Measurements from ENCODE around the gene SHC2. TPM values are rescaled to one million over a fixed set of nuclear protein-coding genes. Genes with fewer than 3 reads are reported as not detected.

Gene SHC2
- total and polyA plus RNA-seq, 9 of the 15 experiments (the other 6 are each of a cell fraction or from before 2014, with no cell fraction given): 0.14 to 0.36 (median 0.17) TPM; not detected in 5

DNA sequence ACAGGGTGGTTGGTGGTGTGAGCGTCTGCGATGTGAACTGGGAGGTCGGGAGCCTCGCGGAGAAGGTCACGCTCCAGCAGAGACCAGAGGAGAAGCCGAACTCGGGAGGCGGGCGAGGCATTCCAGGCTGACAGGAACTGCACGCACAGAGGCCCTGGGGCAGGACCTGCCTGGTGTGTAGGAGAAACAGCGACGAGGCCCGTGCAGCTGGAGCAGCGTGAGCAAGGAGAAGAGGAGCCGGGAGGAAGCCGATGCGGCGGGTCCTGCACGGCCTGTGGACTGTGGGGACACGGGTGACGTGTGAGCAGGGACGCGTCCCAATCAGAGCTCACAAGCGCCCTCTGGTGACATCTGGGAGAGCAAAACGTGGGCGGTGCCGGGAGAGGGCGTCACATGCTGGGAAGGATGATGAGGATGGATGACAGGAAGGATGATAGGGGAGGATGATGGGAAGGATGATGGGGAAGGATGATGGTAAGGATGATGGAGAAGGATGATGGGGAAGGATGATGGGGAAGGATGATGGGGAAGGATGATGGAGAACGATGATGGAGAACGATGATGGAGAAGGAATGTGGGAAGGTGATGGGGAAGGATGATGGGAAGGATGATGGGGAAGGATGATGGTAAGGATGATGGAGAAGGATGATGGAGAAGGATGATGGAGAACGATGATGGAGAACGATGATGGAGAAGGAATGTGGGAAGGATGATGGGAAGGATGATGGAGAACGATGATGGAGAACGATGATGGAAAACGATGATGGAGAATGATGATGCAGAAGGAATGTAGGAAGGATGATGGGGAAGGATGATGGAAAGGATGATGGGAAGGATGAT lies 19.4 kb upstream of the SHC2 start (continued):
- TF ChIP-seq, protein P1, sequence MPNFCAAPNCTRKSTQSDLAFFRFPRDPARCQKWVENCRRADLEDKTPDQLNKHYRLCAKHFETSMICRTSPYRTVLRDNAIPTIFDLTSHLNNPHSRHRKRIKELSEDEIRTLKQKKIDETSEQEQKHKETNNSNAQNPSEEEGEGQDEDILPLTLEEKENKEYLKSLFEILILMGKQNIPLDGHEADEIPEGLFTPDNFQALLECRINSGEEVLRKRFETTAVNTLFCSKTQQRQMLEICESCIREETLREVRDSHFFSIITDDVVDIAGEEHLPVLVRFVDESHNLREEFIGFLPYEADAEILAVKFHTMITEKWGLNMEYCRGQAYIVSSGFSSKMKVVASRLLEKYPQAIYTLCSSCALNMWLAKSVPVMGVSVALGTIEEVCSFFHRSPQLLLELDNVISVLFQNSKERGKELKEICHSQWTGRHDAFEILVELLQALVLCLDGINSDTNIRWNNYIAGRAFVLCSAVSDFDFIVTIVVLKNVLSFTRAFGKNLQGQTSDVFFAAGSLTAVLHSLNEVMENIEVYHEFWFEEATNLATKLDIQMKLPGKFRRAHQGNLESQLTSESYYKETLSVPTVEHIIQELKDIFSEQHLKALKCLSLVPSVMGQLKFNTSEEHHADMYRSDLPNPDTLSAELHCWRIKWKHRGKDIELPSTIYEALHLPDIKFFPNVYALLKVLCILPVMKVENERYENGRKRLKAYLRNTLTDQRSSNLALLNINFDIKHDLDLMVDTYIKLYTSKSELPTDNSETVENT (CRISPR knock-in tag; IDR thresholded peaks at IDR 0.05): no peak
- TF ChIP-seq ZNF79 (CRISPR knock-in tag; IDR thresholded peaks at IDR 0.05; ENCODE audit: low read depth) (no peak), SAP30 (IDR thresholded peaks at IDR 0.05; ENCODE audit: borderline replicate concordance, insufficient read depth, low read depth, low read length, poor library complexity, severe bottlenecking) (no peak), L3MBTL2 (IDR thresholded peaks at IDR 0.05) (peak; percentile 61; the same call in 1 of the 2 replicates), ZNF436 (CRISPR knock-in tag; IDR thresholded peaks at IDR 0.05) (no peak), ZKSCAN1 (IDR thresholded peaks at IDR 0.05; ENCODE audit: low read depth, low read length) (no peak), UBTF (IDR thresholded peaks at IDR 0.05; ENCODE audit: borderline replicate concordance in 1 of 2, low read depth in 2 of 2, low read length in 2 of 2) (no peak), HSF4 (CRISPR knock-in tag; IDR thresholded peaks at IDR 0.05; ENCODE audit: borderline replicate concordance) (no peak), KLF16 (IDR thresholded peaks at IDR 0.05) (no peak), SIRT6 (IDR thresholded peaks at IDR 0.05; ENCODE audit: low read depth, low read length) (no peak), MTA1 (IDR thresholded peaks at IDR 0.05; ENCODE audit: borderline replicate concordance) (peak; percentile 78; the same call in 1 of the 2 replicates), CXXC5 (CRISPR knock-in tag; IDR thresholded peaks at IDR 0.05) (no peak), FUS (optimal IDR thresholded peaks at IDR 0.05; ENCODE audit: low read depth, low read length) (no peak), EHMT2 (IDR thresholded peaks at IDR 0.05) (peak; percentile 86), GATAD2A (IDR thresholded peaks at IDR 0.05) (0 out of 2 replicates have a peak, but pooled peaks have one; percentile 30), MEIS2 (IDR thresholded peaks at IDR 0.05; ENCODE audit: partially characterized antibody) (peak; percentile 35), RAD51 (IDR thresholded peaks at IDR 0.05; ENCODE audit: borderline replicate concordance, low read depth) (0 out of 2 replicates have a peak, but pooled peaks have one; percentile 39), ZNF3 (CRISPR knock-in tag; IDR thresholded peaks at IDR 0.05) (no peak)
- TF ChIP-seq, protein P2, sequence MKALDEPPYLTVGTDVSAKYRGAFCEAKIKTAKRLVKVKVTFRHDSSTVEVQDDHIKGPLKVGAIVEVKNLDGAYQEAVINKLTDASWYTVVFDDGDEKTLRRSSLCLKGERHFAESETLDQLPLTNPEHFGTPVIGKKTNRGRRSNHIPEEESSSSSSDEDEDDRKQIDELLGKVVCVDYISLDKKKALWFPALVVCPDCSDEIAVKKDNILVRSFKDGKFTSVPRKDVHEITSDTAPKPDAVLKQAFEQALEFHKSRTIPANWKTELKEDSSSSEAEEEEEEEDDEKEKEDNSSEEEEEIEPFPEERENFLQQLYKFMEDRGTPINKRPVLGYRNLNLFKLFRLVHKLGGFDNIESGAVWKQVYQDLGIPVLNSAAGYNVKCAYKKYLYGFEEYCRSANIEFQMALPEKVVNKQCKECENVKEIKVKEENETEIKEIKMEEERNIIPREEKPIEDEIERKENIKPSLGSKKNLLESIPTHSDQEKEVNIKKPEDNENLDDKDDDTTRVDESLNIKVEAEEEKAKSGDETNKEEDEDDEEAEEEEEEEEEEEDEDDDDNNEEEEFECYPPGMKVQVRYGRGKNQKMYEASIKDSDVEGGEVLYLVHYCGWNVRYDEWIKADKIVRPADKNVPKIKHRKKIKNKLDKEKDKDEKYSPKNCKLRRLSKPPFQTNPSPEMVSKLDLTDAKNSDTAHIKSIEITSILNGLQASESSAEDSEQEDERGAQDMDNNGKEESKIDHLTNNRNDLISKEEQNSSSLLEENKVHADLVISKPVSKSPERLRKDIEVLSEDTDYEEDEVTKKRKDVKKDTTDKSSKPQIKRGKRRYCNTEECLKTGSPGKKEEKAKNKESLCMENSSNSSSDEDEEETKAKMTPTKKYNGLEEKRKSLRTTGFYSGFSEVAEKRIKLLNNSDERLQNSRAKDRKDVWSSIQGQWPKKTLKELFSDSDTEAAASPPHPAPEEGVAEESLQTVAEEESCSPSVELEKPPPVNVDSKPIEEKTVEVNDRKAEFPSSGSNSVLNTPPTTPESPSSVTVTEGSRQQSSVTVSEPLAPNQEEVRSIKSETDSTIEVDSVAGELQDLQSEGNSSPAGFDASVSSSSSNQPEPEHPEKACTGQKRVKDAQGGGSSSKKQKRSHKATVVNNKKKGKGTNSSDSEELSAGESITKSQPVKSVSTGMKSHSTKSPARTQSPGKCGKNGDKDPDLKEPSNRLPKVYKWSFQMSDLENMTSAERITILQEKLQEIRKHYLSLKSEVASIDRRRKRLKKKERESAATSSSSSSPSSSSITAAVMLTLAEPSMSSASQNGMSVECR (CRISPR knock-in tag; IDR thresholded peaks at IDR 0.05): no peak

All from K562 (cell line).